Gastrocnemius medialis (tissue), 4 donors: ENCODE measurements around the gene ANGPTL1. TPM values are rescaled to one million over a fixed set of nuclear protein-coding genes. Genes with fewer than 3 reads are reported as not detected.
"Not testable (repeated sequence)": the region's sequence is repeated elsewhere in the genome, so short reads cannot be mapped to it uniquely, and the experiment has no call there.

Experiments used
- ATAC-seq, 2 donors: fragments of 150-250 bp; one replicate each; pipeline ENCODE4 v1.9.1; 2016
- DNase-seq, 2 donors: peaks; one replicate each; pipeline ENCODE4 v3.0.0-alpha.2; 2019
- H3K27ac ChIP-seq, 4 donors: fragments of 200-600 bp; sonication (generic); 1 replicate in 1 of 4; 2 replicates in 3 of 4; pipeline ENCODE4 v1.5.1; 2016 to 2018; ENCODE audit warnings: mild to moderate bottlenecking in 2 of 4, moderate library complexity in 1 of 4
- H3K27me3 ChIP-seq, 3 donors: fragments of 200-600 bp; sonication (generic) in 2 of 3; 1 replicate in 1 of 3; 2 replicates in 2 of 3; pipeline versions ENCODE4 v1.5.1 to v1.6.0; 2016 to 2019; ENCODE audit warnings: mild to moderate bottlenecking in 1 of 3, moderate library complexity in 1 of 3
- H3K36me3 ChIP-seq, 2 donors: fragments of 200-600 bp; sonication (generic) in 1 of 2; one replicate each; pipeline ENCODE4 v1.5.1; 2017 to 2018
- H3K4me1 ChIP-seq, 2 donors: fragments of 200-600 bp; sonication (generic) in 1 of 2; one replicate each; pipeline ENCODE4 v1.5.1; 2016 to 2017; ENCODE audit warnings: mild to moderate bottlenecking in 2 of 2
- H3K4me3 ChIP-seq, 4 donors: fragments of 200-600 bp; sonication (generic) in 3 of 4; 1 replicate in 1 of 4; 2 replicates in 3 of 4; pipeline ENCODE4 v1.5.1; 2016 to 2019; ENCODE audit warnings: mild to moderate bottlenecking in 2 of 4
- H3K9me3 ChIP-seq, 3 donors: fragments of 200-600 bp; sonication (generic) in 2 of 3; 1 replicate in 1 of 3; 2 replicates in 2 of 3; pipeline ENCODE4 v1.5.1; 2016 to 2019
- CTCF ChIP-seq, 5 experiments: fragments of 450-650 bp in 3 of 5; fragments of 200-600 bp in 2 of 5; sonication (generic) in 2 of 5; IDR thresholded peaks in 4 of 5; conservative IDR thresholded peaks in 1 of 5; 1 replicate in 4 of 5; 2 replicates in 1 of 5; pipeline ENCODE4 v1.5.1; 2016 to 2019; ENCODE audit warnings: antibody characterized with exemption in 5 of 5, mild to moderate bottlenecking in 3 of 5, moderate library complexity in 3 of 5
- POLR2A ChIP-seq, 2 donors: fragments of 450-650 bp; IDR thresholded peaks; one replicate each; pipeline ENCODE4 v1.6.1; 2017; ENCODE audit warnings: antibody characterized with exemption in 2 of 2, mild to moderate bottlenecking in 2 of 2, moderate library complexity in 2 of 2
- in situ Hi-C, 4 donors: fragments of 200-750 bp; cut with MboI; loops; one replicate each; pipeline versions ENCODE4 v1.15.0 to v1.8.0; 2017; ENCODE audit warnings: low sequenced_read_pairs in 4 of 4
- intact Hi-C: fragments of 100-400 bp; cut with DNase I; formaldehyde crosslinking; loops from one replicate; pipeline ENCODE4 v1.15.1; 2023; ENCODE audit warnings: low total_unique reads
- total RNA-seq, 4 donors: library from RNA; depleted of rRNA; stranded (reverse); fragments of >200 nt; gene quantifications; one replicate each; pipeline versions ENCODE4 v1.1.0 to v1.2.3, GENCODE V29; 2016

Gene ANGPTL1
- total RNA-seq, 4 donors from 2014 or later, result 15.7 to 75.2 (median 42.8) TPM

- no peak for DNase-seq
- intact Hi-C loops (no loop called here), in situ Hi-C loops (no loop called here)
- TF ChIP-seq POLR2A (IDR thresholded peaks at IDR 0.05) (no peak), CTCF (IDR thresholded peaks at IDR 0.05 in 4 of 5, conservative IDR thresholded peaks at IDR 0.05 in 1 of 5) (no peak)
- ATAC-seq, result no peak
- H3K36me3 ChIP-seq, result no peaks in the 10 kb centered on the region
- H3K4me1 ChIP-seq, result peaks cover 0 to 5% of the 10 kb centered on the region in 2 donors
- H3K4me3 ChIP-seq, result no peak overlapping the region
- H3K9me3 ChIP-seq, result no peaks in the 10 kb centered on the region
- H3K27me3 ChIP-seq, result no peaks in the 10 kb centered on the region
- H3K27ac ChIP-seq, result no peak overlapping the region
These were observed 13.8 kb downstream of the ANGPTL1 start for GRCh38 chr1:178857126-178857525.

- TF ChIP-seq CTCF (IDR thresholded peaks at IDR 0.05 in 4 of 5, conservative IDR thresholded peaks at IDR 0.05 in 1 of 5) (no peak), POLR2A (IDR thresholded peaks at IDR 0.05) (no peak)
- Histone ChIP-seq H3K27me3 (no peaks in the 10 kb centered on the region), H3K27ac (no peak overlapping the region), H3K9me3 (no peaks in the 10 kb centered on the region), H3K4me3 (no peak overlapping the region), H3K4me1 (no peaks in the 10 kb centered on the region), H3K36me3 (no peaks in the 10 kb centered on the region)
- intact Hi-C loops, result no loop called here
- ATAC-seq (no peak), DNase-seq (no peak)
- in situ Hi-C loops, result no loop called here
These were observed 21.0 kb downstream of the ANGPTL1 start for GRCh38 chr1:178849918-178850317.

GRCh38 chr1:178847919-178848318 lies 23.0 kb downstream of the ANGPTL1 start:
- H3K4me3 ChIP-seq, ATAC-seq, in situ Hi-C loops, H3K36me3 ChIP-seq, H3K27me3 ChIP-seq, H3K9me3 ChIP-seq, H3K4me1 ChIP-seq, intact Hi-C loops, DNase-seq, H3K27ac ChIP-seq: not testable (repeated sequence)

GRCh38 chr1:178847396-178847849 lies 23.5 kb downstream of the ANGPTL1 start:
- Histone ChIP-seq H3K4me3 (no peak overlapping the region), H3K27me3 (no peaks in the 10 kb centered on the region), H3K4me1 (no peaks in the 10 kb centered on the region), H3K9me3 (no peaks in the 10 kb centered on the region), H3K36me3 (no peaks in the 10 kb centered on the region), H3K27ac (no peak overlapping the region)
- TF ChIP-seq POLR2A (IDR thresholded peaks at IDR 0.05), result no peak
- TF ChIP-seq CTCF (IDR thresholded peaks at IDR 0.05 in 4 of 5, conservative IDR thresholded peaks at IDR 0.05 in 1 of 5), result no peak
- no peak for DNase-seq
- intact Hi-C loops (no loop called here), in situ Hi-C loops (no loop called here)
- ATAC-seq, result no peak

- in situ Hi-C loops, result no loop called here
- no peaks in the 10 kb centered on the region for H3K4me1 ChIP-seq
- DNase-seq, result no peak
- no peak for ATAC-seq
- no peak overlapping the region for H3K27ac ChIP-seq
- no peaks in the 10 kb centered on the region for H3K9me3 ChIP-seq
- H3K36me3 ChIP-seq, result no peaks in the 10 kb centered on the region
- H3K4me3 ChIP-seq, result no peak overlapping the region
- no peaks in the 10 kb centered on the region for H3K27me3 ChIP-seq
- intact Hi-C loops, result no loop called here
- TF ChIP-seq CTCF (IDR thresholded peaks at IDR 0.05 in 4 of 5, conservative IDR thresholded peaks at IDR 0.05 in 1 of 5) (no peak), POLR2A (IDR thresholded peaks at IDR 0.05) (no peak)
These were observed 24.6 kb downstream of the ANGPTL1 start for GRCh38 chr1:178846306-178846705.
